ENCODE data around the gene GABRD.

The GABRD gene

GRCh38 chr1:1996207-1996651, 22.9 kb upstream of the GABRD start:
- no peak overlapping the region for H3K4me3 ChIP-seq (ENCODE audit: low read length)
- no peaks in the 10 kb centered on the region for H3K9me2 ChIP-seq (replicated peaks; ENCODE audit: control insufficient read depth, low read length)
- no peaks in the 10 kb centered on the region for H3K27me3 ChIP-seq (ENCODE audit: control insufficient read depth, low read length)
- H3K79me2 ChIP-seq (ENCODE audit: control insufficient read depth, low read length) = no peaks in the 10 kb centered on the region
- H3F3A ChIP-seq (ENCODE audit: control insufficient read depth, insufficient read depth) = no peaks in the 10 kb centered on the region
- no peak for TF ChIP-seq CTCF (IDR thresholded peaks at IDR 0.05; ENCODE audit: low read depth, low read length, poor library complexity, severe bottlenecking)
- no peak overlapping the region for H3K27ac ChIP-seq (ENCODE audit: low read depth, low read length)
- no peaks in the 10 kb centered on the region for H3K9me3 ChIP-seq (ENCODE audit: control insufficient read depth, insufficient read depth, low read length)
- no peaks in the 10 kb centered on the region for H4K20me1 ChIP-seq (ENCODE audit: control insufficient read depth, insufficient read depth, low read depth, low read length)
- no peaks in the 10 kb centered on the region for H3K36me3 ChIP-seq (ENCODE audit: control insufficient read depth, low read length)
- H3K4me2 ChIP-seq (ENCODE audit: low read length) = 0 out of 2 replicates have a peak overlapping the region, but pooled peaks have one; percentile 14
- peaks cover 5% of the 10 kb centered on the region for H3K4me1 ChIP-seq (ENCODE audit: control insufficient read depth, low read length)

- H3F3A ChIP-seq (ENCODE audit: control insufficient read depth, insufficient read depth) = no peaks in the 10 kb centered on the region
- no peak overlapping the region for H3K27ac ChIP-seq (ENCODE audit: low read depth, low read length)
- H3K9me2 ChIP-seq (replicated peaks; ENCODE audit: control insufficient read depth, low read length) = no peaks in the 10 kb centered on the region
- no peaks in the 10 kb centered on the region for H4K20me1 ChIP-seq (ENCODE audit: control insufficient read depth, insufficient read depth, low read depth, low read length)
- H3K4me1 ChIP-seq (ENCODE audit: control insufficient read depth, low read length) = peaks cover 5% of the 10 kb centered on the region
- H3K79me2 ChIP-seq (ENCODE audit: control insufficient read depth, low read length) = no peaks in the 10 kb centered on the region
- H3K9me3 ChIP-seq (ENCODE audit: control insufficient read depth, insufficient read depth, low read length) = no peaks in the 10 kb centered on the region
- H3K4me2 ChIP-seq (ENCODE audit: low read length) = no peak overlapping the region
- TF ChIP-seq EZH2phosphoT487 (IDR thresholded peaks at IDR 0.05; ENCODE audit: borderline replicate concordance, low read length) (no peak), CTCF (IDR thresholded peaks at IDR 0.05; ENCODE audit: low read depth, low read length, poor library complexity, severe bottlenecking) (no peak)
- no peaks in the 10 kb centered on the region for H3K27me3 ChIP-seq (ENCODE audit: control insufficient read depth, low read length)
- H3K4me3 ChIP-seq (ENCODE audit: low read length) = no peak overlapping the region
- H3K36me3 ChIP-seq (ENCODE audit: control insufficient read depth, low read length) = no peaks in the 10 kb centered on the region
These were observed 21.6 kb upstream of the GABRD start for GRCh38 chr1:1997576-1997975.

GRCh38 chr1:2000432-2000831, 18.7 kb upstream of the GABRD start:
- Histone ChIP-seq H3K27ac (ENCODE audit: low read depth, low read length) (no peak overlapping the region), H3K4me2 (ENCODE audit: low read length) (no peak overlapping the region), H3K27me3 (ENCODE audit: control insufficient read depth, low read length) (no peaks in the 10 kb centered on the region), H3K79me2 (ENCODE audit: control insufficient read depth, low read length) (no peaks in the 10 kb centered on the region), H3K4me1 (ENCODE audit: control insufficient read depth, low read length) (peaks cover 5% of the 10 kb centered on the region), H3K9me3 (ENCODE audit: control insufficient read depth, insufficient read depth, low read length) (no peaks in the 10 kb centered on the region), H3K4me3 (ENCODE audit: low read length) (no peak overlapping the region), H3K9me2 (replicated peaks; ENCODE audit: control insufficient read depth, low read length) (no peaks in the 10 kb centered on the region), H3K36me3 (ENCODE audit: control insufficient read depth, low read length) (no peaks in the 10 kb centered on the region), H4K20me1 (ENCODE audit: control insufficient read depth, insufficient read depth, low read depth, low read length) (no peaks in the 10 kb centered on the region), H3F3A (ENCODE audit: control insufficient read depth, insufficient read depth) (no peaks in the 10 kb centered on the region)
- TF ChIP-seq EZH2phosphoT487 (IDR thresholded peaks at IDR 0.05; ENCODE audit: borderline replicate concordance, low read length) (no peak), CTCF (IDR thresholded peaks at IDR 0.05; ENCODE audit: low read depth, low read length, poor library complexity, severe bottlenecking) (no peak)

GRCh38 chr1:2000850-2001249, 18.3 kb upstream of the GABRD start:
- no peaks in the 10 kb centered on the region for H3K9me2 ChIP-seq (replicated peaks; ENCODE audit: control insufficient read depth, low read length)
- no peak overlapping the region for H3K4me3 ChIP-seq (ENCODE audit: low read length)
- no peaks in the 10 kb centered on the region for H3K27me3 ChIP-seq (ENCODE audit: control insufficient read depth, low read length)
- H4K20me1 ChIP-seq (ENCODE audit: control insufficient read depth, insufficient read depth, low read depth, low read length) = no peaks in the 10 kb centered on the region
- no peaks in the 10 kb centered on the region for H3K79me2 ChIP-seq (ENCODE audit: control insufficient read depth, low read length)
- peaks cover 5% of the 10 kb centered on the region for H3K4me1 ChIP-seq (ENCODE audit: control insufficient read depth, low read length)
- no peaks in the 10 kb centered on the region for H3K36me3 ChIP-seq (ENCODE audit: control insufficient read depth, low read length)
- H3F3A ChIP-seq (ENCODE audit: control insufficient read depth, insufficient read depth) = no peaks in the 10 kb centered on the region
- no peaks in the 10 kb centered on the region for H3K9me3 ChIP-seq (ENCODE audit: control insufficient read depth, insufficient read depth, low read length)
- H3K4me2 ChIP-seq (ENCODE audit: low read length) = no peak overlapping the region
- no peak overlapping the region for H3K27ac ChIP-seq (ENCODE audit: low read depth, low read length)
- no peak for TF ChIP-seq CTCF (IDR thresholded peaks at IDR 0.05; ENCODE audit: low read depth, low read length, poor library complexity, severe bottlenecking)
- TF ChIP-seq EZH2phosphoT487 (IDR thresholded peaks at IDR 0.05; ENCODE audit: borderline replicate concordance, low read length) = no peak
